K562 (cell line): ENCODE data around the gene ADCYAP1. TPM values are rescaled to one million over a fixed set of nuclear protein-coding genes. Genes with fewer than 3 reads are reported as not detected.

Experiments used
- CUX1 ChIP-seq: fragments of 200-800 bp; sonication (Bioruptor generic); IDR thresholded peaks from 2 replicates; pipeline ENCODE4 v1.6.1; 2016; ENCODE audit warnings: missing genetic modification characterization, missing compliant biosample characterization
- DMBX1 ChIP-seq: fragments of 250-450 bp; sonication (Bioruptor Pico); IDR thresholded peaks from 2 replicates; pipeline ENCODE4 v1.8.0; 2022; ENCODE audit warnings: inconsistent platforms, mild to moderate bottlenecking, moderate library complexity, borderline replicate concordance
- E2F5 ChIP-seq: sonication (generic); formaldehyde crosslinking; IDR thresholded peaks from 2 replicates; pipeline ENCODE4 v1.8.0; 2022; ENCODE audit warnings: mild to moderate bottlenecking, missing genetic modification reagents
- GABPA ChIP-seq: fragments of 200-800 bp; sonication (Bioruptor generic); conservative IDR thresholded peaks from 2 replicates; pipeline ENCODE4 v1.6.1; 2016; ENCODE audit warnings: low read depth, missing genetic modification characterization, missing compliant biosample characterization
- POLR3G ChIP-seq: IDR thresholded peaks from 2 replicates; pipeline ENCODE4 v1.6.1; 2011; ENCODE audit not compliant: insufficient read length, insufficient replicate concordance; ENCODE audit errors: extremely low read depth
- PRPF4 ChIP-seq: fragments of 200-400 bp; formaldehyde crosslinking; IDR thresholded peaks from one replicate; pipeline ENCODE4 v1.6.1; 2017; ENCODE audit warnings: low read length, low read depth, mild to moderate bottlenecking; ENCODE audit not compliant: insufficient read depth, poor library complexity, severe bottlenecking
- PYGO2 ChIP-seq: fragments of 450-650 bp; IDR thresholded peaks from 2 replicates; pipeline ENCODE4 v1.6.1; 2016; ENCODE audit warnings: mild to moderate bottlenecking, missing genetic modification characterization, moderate library complexity, missing compliant biosample characterization
- RAD21 ChIP-seq, 2 experiments: fragments of 250-450 bp in 1 of 2; fragments of 450-650 bp in 1 of 2; sonication (Bioruptor Pico) in 1 of 2; formaldehyde crosslinking in 1 of 2; IDR thresholded peaks in 1 of 2; conservative IDR thresholded peaks in 1 of 2; 2 replicates each; pipeline versions ENCODE4 v1.4.0 to v1.8.0; 2020 to 2022; ENCODE audit warnings: mild to moderate bottlenecking in 2 of 2, moderate library complexity in 1 of 2
- TAF1 ChIP-seq: IDR thresholded peaks from 2 replicates; pipeline ENCODE4 v1.6.1; 2011; ENCODE audit warnings: mild to moderate bottlenecking, low read length, moderate library complexity; ENCODE audit not compliant: insufficient read depth, control insufficient read depth, severe bottlenecking; ENCODE audit errors: extremely low read depth
- TBL1XR1 ChIP-seq, 2 experiments: IDR thresholded peaks; 2 replicates each; pipeline ENCODE4 v1.6.1; 2012; ENCODE audit warnings: improper control_type of control experiment in 2 of 2, low read length in 2 of 2, mild to moderate bottlenecking in 1 of 2
- TOE1 ChIP-seq, 2 experiments: fragments of 450-650 bp in 1 of 2; sonication (generic) in 1 of 2; formaldehyde crosslinking in 1 of 2; IDR thresholded peaks; 2 replicates each; pipeline versions ENCODE4 v1.7.1 to v1.8.0; 2016 to 2022; ENCODE audit warnings: borderline replicate concordance in 2 of 2, mild to moderate bottlenecking in 2 of 2, antibody characterized with exemption in 1 of 2, inconsistent platforms in 1 of 2, low read depth in 1 of 2, missing genetic modification reagents in 1 of 2, moderate library complexity in 1 of 2
- ZFP36 ChIP-seq: fragments of 150-350 bp; IDR thresholded peaks from 2 replicates; pipeline ENCODE4 v1.6.1; 2018; ENCODE audit warnings: low read length, low read depth; ENCODE audit not compliant: partially characterized antibody
- ZNF311 ChIP-seq: fragments of 250-450 bp; sonication (Bioruptor Pico); IDR thresholded peaks from 2 replicates; pipeline ENCODE4 v1.4.0; 2020; ENCODE audit warnings: mild to moderate bottlenecking, moderate library complexity
- ZNF668 ChIP-seq: fragments of 250-450 bp; sonication (Bioruptor Pico); IDR thresholded peaks from 2 replicates; pipeline ENCODE4 v1.8.0; 2022; ENCODE audit warnings: mild to moderate bottlenecking, inconsistent platforms
- ZNF740 ChIP-seq, 3 experiments: fragments of 200-800 bp in 1 of 3; sonication (Bioruptor generic) in 1 of 3; sonication (generic) in 1 of 3; formaldehyde crosslinking in 1 of 3; IDR thresholded peaks; 2 replicates each; pipeline versions ENCODE4 v1.6.1 to v1.8.0; 2016 to 2022; ENCODE audit warnings: mild to moderate bottlenecking in 2 of 3, missing compliant biosample characterization in 2 of 3, missing genetic modification characterization in 2 of 3, missing genetic modification reagents in 1 of 3
- polyA plus RNA-seq, 8 experiments: library from polyadenylated mRNA; depleted of rRNA in 4 of 8; stranded (reverse) in 5 of 8; unstranded in 3 of 8; fragments of >200 nt; fragmentation: Nextera tagmentation in 2 of 8; fragmentation: Illumina TruSeq in 1 of 8; extraction: Ambion mirVana in 2 of 8; extraction: Trizol in 1 of 8; gene quantifications; 2 replicates each; pipeline versions ENCODE4 v1.2.1 to v1.2.3, GENCODE V29; 2011 to 2014; ENCODE audit warnings: inconsistent platforms in 1 of 8, missing spikeins in 1 of 8
- total RNA-seq, 7 experiments: library from RNA; depleted of rRNA in 6 of 7; stranded (reverse); fragments of >200 nt in 6 of 7; fragmentation: Illumina TruSeq in 2 of 7; extraction: Trizol in 2 of 7; gene quantifications; 2 replicates each; pipeline versions ENCODE4 v1.2.1 to v1.2.3, GENCODE V29; 2011 to 2021; ENCODE audit warnings: low replicate concordance in 1 of 7

ADCYAP1 gene
- total and polyA plus RNA-seq, 9 of the 15 experiments (the other 6 are each of a cell fraction or from before 2014, with no cell fraction given), result 0.03 TPM; not detected in 8

- TF ChIP-seq ZFP36 (peak; percentile 4), ZNF740 (CRISPR knock-in tag; IDR thresholded peaks at IDR 0.05) (no peak), ZNF740 (tag; IDR thresholded peaks at IDR 0.05) (peak in 1 of 2 experiments; percentile 70; a peak in 1 of 4 replicates), TBL1XR1 (IDR thresholded peaks at IDR 0.05; ENCODE audit: low read length in 2 of 2) (0 out of 4 replicates have a peak, but pooled peaks of 1 of the 2 experiments have one; percentile 16), RAD21 (CRISPR knock-in tag; conservative IDR thresholded peaks at IDR 0.05 in 1 of 2, IDR thresholded peaks at IDR 0.05 in 1 of 2) (peak in 1 of 2 experiments; percentile 14; a peak in 1 of 4 replicates), E2F5 (CRISPR knock-in tag) (peak; percentile 93), POLR3G (no peak), ZNF668 (CRISPR knock-in tag) (0 out of 2 replicates have a peak, but pooled peaks have one; percentile 55), ZNF311 (peak; percentile 55; the same call in 1 of the 2 replicates), PYGO2 (tag) (0 out of 2 replicates have a peak, but pooled peaks have one; percentile 58), PRPF4 (no peak), TAF1 (no peak), CUX1 (peak; percentile 49; the same call in 1 of the 2 replicates), GABPA (tag) (no peak), DMBX1 (CRISPR knock-in tag) (peak; percentile 93), TOE1 (IDR thresholded peaks at IDR 0.05; ENCODE audit: borderline replicate concordance) (no peak), TOE1 (CRISPR knock-in tag; IDR thresholded peaks at IDR 0.05; ENCODE audit: borderline replicate concordance, low read depth) (0 out of 2 replicates have a peak, but pooled peaks have one; percentile 38)
Observed at GRCh38 chr18:903701-904100, 970 bp upstream of the ADCYAP1 start (continued).
